Hematopoietic multipotent progenitor cell treated with erythropoietin and hydrocortisone succinate and interleukin-3 and kit ligand, for 4 days (in vitro differentiated cells): ENCODE data around the gene GAS2.

Experiments
- DNase-seq: peaks from one replicate; pipeline ENCODE4 v3.0.0-alpha.2; 2015

GAS2 gene

GRCh38 chr11:22674470-22675439 lies 8.3 kb downstream of the GAS2 start:
- no peak for DNase-seq

DNA sequence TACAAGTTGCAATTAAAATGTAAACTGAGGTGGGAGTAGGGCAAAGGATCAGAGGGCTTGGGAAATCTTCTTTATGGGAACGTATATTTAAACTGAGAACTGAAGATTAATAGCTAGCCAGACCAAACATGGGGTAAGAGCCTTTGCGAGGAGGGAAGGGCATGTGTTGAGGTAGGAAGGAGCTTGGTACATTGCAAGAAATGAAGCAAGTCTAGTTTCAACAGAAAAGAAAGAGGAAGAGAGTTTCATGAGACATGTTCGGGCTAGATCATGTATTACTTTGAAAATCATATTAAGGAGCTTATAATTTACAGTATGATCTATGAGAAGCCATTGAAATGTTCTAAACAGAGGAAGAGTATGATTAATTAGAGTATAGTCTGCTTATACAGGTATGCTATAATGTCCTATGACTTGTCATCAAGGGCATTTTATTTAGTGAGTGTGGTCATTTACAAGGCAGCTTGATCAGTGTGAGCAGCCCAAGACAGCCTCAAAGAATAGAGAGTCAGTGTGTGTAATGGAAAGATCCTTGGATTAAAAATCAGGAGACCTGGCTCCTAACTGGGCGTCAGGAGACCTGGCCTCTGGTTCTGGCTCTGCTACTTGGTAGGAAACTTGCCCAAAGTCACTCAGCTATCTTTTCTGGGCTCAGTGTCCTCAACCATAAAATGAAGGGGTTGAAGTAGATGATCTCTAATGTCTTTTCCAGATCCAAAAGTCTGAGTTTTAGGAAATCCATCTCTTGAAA lies 10.9 kb downstream of the GAS2 start:
- DNase-seq, result peak; percentile 45

- no peak for DNase-seq
Observed at GRCh38 chr11:22680628-22681027, 14.2 kb downstream of the GAS2 start.

DNA sequence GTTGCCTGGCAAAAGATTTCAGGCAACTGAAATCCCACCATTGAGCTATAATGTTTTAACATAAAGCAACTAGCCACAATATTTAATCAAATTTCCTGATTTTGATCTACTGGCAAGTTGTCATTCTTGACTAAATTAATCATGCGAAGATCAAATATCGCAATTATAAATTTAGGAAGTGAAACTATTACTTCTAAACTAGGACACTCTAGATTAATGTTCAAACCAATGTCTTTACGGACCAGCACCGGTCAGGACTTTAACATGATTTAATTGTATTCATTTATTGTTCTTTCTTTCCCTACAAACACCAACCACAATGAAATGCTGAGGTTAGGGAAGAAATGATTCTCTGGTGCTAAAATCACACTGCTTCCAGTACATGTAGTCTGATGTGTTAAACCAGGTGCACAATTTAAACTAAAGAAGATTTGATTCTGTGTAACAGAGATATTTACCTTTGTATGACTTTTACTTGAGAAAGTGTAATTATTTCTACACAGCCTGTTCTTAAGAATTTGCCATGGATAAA lies 14.9 kb downstream of the GAS2 start:
- no peak for DNase-seq

DNA sequence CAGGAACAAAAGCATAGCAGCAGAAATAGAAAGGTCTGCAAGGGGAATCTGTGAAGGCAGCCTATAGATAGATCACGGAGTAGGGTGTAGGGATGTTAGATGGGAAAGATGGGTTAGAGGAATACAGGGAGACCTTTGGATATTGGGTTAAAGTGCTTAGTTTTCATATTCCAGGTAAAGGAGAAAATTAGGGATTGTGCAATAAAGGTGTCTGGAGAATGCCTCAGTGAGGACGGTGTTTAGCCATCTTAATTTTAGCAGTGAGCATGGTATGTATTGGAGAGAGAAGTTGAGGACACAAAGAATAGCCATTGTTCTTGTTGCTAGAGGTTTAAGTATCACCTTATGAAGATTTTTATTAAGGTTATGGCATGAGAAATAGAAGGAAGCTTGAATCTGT lies 17.7 kb downstream of the GAS2 start:
- DNase-seq, result no peak

DNA sequence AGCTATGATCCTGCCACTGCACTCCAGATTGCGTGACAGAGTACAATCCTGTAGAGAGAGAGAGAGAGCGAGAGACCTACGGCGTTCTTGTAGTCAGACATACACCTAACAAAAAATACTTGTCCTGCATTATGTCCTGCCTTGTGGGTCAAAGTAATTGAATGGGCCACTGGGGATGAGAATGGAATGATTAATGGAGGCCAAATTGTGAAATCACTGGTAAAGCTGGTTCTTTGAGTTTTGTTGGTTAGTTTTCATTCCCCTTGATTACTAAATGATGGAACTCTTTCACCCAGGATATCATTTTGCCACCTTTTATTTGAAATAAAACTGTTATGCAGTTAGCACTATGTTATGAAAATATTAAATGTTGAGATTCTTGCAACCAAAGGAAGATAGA lies 18.7 kb downstream of the GAS2 start:
- no peak for DNase-seq

DNA sequence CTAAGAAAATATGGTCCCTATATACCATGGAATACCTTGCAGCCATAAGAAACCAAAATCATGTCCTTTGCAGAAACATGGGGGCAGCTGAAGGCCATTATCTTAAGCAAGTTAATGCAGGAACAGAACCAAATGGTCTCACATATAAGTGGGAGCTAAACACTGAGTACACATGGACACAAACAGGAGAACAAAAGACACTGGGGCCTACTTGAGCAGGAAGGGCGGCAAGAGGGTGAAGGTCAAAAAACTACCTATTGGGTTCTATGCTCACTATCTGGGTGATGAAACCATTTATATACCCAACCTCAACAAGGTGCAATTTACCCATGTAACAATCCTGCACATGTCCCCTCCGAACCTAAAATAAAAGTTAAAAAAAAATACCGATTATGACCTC lies 22.5 kb downstream of the GAS2 start:
- no peak for DNase-seq

GRCh38 chr11:22690257-22690656 lies 23.8 kb downstream of the GAS2 start:
- no peak for DNase-seq

DNA sequence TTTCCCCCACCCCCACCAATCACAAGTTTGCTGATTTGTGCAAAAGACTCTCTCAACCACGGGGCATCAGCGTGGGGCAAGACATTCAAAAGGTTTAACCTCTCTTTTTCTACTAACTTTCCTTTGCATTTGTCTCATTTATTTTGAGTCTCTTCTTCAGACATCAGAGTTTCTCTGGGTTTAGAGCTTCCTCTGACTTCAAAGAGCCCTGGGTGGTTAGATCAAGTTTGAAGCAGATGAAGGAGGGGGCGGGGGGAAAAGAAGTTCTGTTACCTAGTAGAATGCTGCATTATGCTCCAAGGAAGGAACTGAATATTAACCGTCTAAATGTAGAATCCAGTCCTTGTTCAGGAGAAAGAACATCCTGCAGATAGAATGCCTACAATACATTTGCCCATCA lies 24.5 kb downstream of the GAS2 start:
- no peak for DNase-seq

DNA sequence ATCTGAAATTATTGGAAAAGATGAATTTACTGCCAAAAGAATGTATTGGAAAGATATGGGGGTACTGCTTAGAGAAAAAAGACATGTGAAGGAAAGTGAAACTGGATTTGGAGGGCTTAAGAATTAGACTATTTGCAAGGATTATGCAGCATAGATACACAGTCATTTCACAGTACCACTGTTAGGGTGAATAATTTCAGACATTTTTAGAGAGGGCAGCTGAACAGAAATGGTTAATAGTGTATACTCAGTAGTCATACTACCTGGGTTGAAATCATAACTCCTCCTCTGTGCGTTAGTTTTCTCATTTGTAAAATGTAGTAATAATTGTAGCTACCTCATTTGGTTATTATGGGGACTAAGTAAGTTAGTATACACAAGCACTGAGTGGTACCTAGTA lies 33.0 kb downstream of the GAS2 start:
- no peak for DNase-seq

GRCh38 chr11:22702031-22702430 lies 35.6 kb downstream of the GAS2 start:
- DNase-seq, result no peak

DNA sequence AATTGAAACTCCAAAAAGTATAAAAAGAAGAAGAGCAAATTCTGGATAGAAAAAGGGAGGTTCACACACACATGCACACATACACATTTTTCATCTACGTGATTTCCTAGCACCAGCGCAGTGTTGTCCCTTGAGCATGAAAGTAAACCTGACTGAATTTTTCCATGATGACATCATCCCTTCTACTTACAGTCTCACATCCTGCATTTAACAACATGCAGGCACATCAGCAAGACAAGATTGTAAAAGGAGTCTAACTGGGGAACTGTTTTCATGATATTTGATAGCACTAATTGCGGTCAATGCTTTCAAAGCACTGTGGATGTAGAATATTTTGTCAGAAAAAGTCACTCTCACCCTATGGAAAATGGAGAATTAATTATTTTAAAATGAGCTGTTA lies 36.6 kb downstream of the GAS2 start:
- no peak for DNase-seq

DNA sequence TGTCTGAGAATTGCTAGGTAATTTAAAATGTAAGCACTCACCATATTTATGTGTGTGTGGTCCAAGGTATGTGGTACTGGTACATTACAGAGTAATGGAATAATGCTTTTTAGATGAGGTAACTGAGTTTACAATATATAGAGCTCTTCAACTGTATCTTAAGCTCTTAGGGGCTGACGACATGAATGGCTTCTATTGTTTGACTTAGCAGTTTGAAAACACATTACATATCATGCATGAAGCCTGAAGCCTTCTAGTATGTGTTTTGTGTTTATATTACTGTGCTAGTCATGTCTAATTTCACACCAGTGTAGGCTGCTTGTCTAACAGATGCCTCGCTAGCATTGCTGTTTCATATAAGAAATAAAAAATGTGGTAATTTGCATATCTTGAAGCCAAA lies 37.2 kb downstream of the GAS2 start:
- no peak for DNase-seq

DNA sequence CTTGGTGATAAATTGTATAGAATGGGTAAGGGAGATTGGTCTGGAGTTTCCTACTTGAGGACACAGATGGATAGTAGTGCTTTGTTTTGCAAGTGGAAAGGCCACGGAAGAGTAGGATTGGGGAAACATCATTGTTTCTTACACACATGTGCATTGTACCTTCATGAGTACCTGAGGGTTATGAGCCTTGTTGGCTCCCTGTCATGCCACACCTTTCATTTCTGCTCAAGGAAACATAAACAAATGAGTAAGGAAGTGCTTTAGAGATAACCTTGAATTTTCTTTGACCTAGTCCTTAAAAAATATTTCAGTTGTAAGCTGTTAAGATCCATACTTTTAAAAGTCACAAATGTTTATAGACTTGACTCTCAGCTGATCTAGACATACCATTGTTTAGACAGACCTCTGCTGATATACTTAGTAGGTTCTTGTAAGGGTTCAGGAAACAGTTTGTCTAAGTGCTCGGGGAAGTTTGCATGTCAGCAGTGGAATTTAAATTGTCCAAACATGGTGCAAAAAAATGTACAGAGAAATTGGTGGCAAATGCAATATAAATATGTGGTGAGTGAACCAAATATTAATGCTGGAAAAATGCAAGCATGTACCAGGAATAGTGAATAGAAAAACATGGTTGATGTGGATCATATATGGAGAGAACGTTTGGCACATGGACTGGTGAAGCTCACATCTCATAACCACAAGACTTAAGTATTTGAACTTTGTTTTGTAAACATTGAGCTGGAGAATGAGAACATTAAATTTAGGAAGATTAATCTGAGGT lies 40.9 kb downstream of the GAS2 start:
- no peak for DNase-seq

DNA sequence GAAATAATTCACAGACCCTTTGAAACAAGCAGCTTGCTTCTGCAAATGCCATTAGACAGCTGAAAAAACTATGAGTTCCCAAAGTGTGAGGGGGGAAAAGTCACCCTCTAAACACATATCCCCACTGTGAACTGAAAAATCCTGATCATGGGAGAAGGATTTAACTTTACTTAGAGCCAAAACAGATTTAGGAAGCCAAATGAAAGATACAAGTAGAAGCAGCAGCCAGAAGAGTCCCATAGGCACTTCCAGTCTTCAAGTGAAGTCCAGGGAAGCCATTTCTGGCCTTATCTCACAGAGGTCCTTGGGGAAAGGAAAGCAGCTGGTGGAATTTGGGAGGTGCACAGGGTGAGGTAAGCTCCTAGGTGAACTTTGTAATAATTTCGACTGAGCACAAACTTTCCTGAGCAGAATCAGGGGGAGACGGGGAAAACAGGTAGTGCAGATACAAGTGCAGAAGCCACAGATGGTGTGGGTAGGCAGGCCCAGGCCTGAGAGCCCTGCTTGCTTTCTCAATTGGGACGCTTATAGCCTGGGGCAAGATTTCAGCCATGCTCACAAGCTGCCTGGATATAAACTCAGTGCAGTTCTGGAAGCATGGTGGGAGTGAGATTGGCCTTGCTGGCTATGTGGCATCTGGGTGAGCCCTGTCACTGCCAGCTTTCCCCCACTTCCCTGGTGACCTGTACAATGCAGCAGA lies 44.8 kb downstream of the GAS2 start:
- DNase-seq, result no peak

- DNase-seq, result no peak
Observed at GRCh38 chr11:22711880-22712279, 45.5 kb downstream of the GAS2 start.

DNA sequence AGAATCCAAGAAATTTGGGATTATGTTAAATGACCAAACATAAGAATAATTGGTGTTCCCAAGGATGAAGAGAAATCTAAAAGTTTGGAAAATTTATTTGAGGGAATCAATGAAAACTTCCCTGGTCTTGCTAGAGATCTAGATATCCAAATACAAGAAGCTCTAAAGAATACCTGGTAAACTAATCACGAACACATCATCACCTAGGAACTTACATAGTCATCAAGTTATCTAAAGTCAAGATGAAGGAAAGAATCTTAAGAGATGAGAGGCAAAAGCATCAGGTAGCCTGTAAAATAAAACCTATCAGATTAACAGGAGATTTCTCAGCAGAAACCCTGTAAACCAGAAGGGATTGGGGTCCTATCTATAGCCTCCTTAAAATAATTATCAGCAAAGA lies 46.9 kb downstream of the GAS2 start:
- DNase-seq, result no peak

- DNase-seq, result no peak
Observed at GRCh38 chr11:22715971-22716370, 49.6 kb downstream of the GAS2 start.

- DNase-seq, result no peak
Observed at GRCh38 chr11:22720457-22720856, 54.0 kb downstream of the GAS2 start.

- DNase-seq, result no peak
Observed at GRCh38 chr11:22723274-22723673, 56.9 kb downstream of the GAS2 start.

DNA sequence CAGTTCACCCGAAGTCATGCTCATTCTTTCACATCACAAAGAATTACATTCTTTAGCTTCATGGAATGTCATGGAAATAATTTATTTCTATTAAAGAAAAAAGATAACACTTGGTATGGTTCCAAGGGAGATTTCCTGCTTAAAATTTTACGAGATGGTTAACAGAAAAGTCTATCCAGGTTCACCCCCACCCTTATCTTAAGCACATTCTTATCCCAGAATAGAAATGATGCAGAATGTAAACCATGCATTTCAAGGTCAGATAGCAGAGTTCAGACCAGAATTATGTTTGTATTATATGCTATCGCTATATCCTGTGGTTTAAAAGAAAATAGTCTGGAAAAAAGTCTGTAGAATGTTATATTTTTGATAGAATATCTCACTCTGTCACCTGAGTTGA lies 58.7 kb downstream of the GAS2 start:
- no peak for DNase-seq

- no peak for DNase-seq
Observed at GRCh38 chr11:22728600-22729389, 62.4 kb downstream of the GAS2 start.
